ENCODE measurements around the gene LRRFIP1.

- TF ChIP-seq ZEB1 (IDR thresholded peaks at IDR 0.05; ENCODE audit: insufficient replicate concordance, low read depth) (no peak), FOXJ3 (CRISPR knock-in tag; IDR thresholded peaks at IDR 0.05; ENCODE audit: borderline replicate concordance) (no peak), NFIB (CRISPR knock-in tag; IDR thresholded peaks at IDR 0.05; ENCODE audit: borderline replicate concordance) (no peak), ZNF549 (CRISPR knock-in tag; IDR thresholded peaks at IDR 0.05) (no peak), CCDC6 (CRISPR knock-in tag; IDR thresholded peaks at IDR 0.05) (no peak), ZFP82 (CRISPR knock-in tag; IDR thresholded peaks at IDR 0.05; ENCODE audit: borderline replicate concordance) (no peak), EP300 (IDR thresholded peaks at IDR 0.05; ENCODE audit: low read depth in 2 of 2, low read length in 2 of 2) (no peak), EP300 (CRISPR knock-in tag; IDR thresholded peaks at IDR 0.05; ENCODE audit: borderline replicate concordance) (no peak), ZSCAN25 (CRISPR knock-in tag; IDR thresholded peaks at IDR 0.05) (no peak), MTA3 (CRISPR knock-in tag; IDR thresholded peaks at IDR 0.05) (no peak), ZNF703 (CRISPR knock-in tag; IDR thresholded peaks at IDR 0.05; ENCODE audit: borderline replicate concordance) (no peak), MED8 (CRISPR knock-in tag; IDR thresholded peaks at IDR 0.05; ENCODE audit: insufficient replicate concordance) (no peak)
Observed at GRCh38 chr2:237648016-237648381, 20.6 kb downstream of the LRRFIP1 start.

All from HepG2 (cell line).